ENCODE results near the gene PSKH1.
"Not testable (repeated sequence)": the region's sequence is repeated elsewhere in the genome, so short reads cannot be mapped to it uniquely, and the experiment has no call there.

The PSKH1 gene

GRCh38 chr16:67892375-67892774, 679 bp upstream of the PSKH1 start:
- peaks cover 36% of the 10 kb centered on the region for H3K4me1 Mint-ChIP-seq (ENCODE audit: low read depth)
- peak overlapping the region; percentile 69 for H3K27ac Mint-ChIP-seq
- H3K4me3 Mint-ChIP-seq = peak overlapping the region; percentile 87
- peaks cover 3% of the 10 kb centered on the region for H3K36me3 Mint-ChIP-seq
- no peaks in the 10 kb centered on the region for H3K9me3 Mint-ChIP-seq (ENCODE audit: low read depth)
- H3K27me3 Mint-ChIP-seq = no peaks in the 10 kb centered on the region

GRCh38 chr16:67893743-67894399, 817 bp downstream of the PSKH1 start:
- H3K27me3 Mint-ChIP-seq = no peaks in the 10 kb centered on the region
- peak overlapping the region; percentile 93 for H3K27ac Mint-ChIP-seq
- no peaks in the 10 kb centered on the region for H3K9me3 Mint-ChIP-seq (ENCODE audit: low read depth)
- H3K36me3 Mint-ChIP-seq = peaks cover 3% of the 10 kb centered on the region
- H3K4me1 Mint-ChIP-seq (ENCODE audit: low read depth) = peaks cover 41% of the 10 kb centered on the region
- peak overlapping the region; percentile 97 for H3K4me3 Mint-ChIP-seq

- H3K9me3 Mint-ChIP-seq (ENCODE audit: low read depth) = no peaks in the 10 kb centered on the region
- H3K27ac Mint-ChIP-seq = no peak overlapping the region
- H3K4me1 Mint-ChIP-seq (ENCODE audit: low read depth) = peaks cover 50% of the 10 kb centered on the region
Observed at GRCh38 chr16:67897231-67897630, 4.2 kb downstream of the PSKH1 start.

GRCh38 chr16:67901734-67902133, 8.7 kb downstream of the PSKH1 start:
- Mint-ChIP-seq H3K27ac (no peak overlapping the region), H3K4me1 (ENCODE audit: low read depth) (peaks cover 20% of the 10 kb centered on the region), H3K4me3 (no peak overlapping the region), H3K9me3 (ENCODE audit: low read depth) (no peaks in the 10 kb centered on the region), H3K36me3 (peaks cover 3% of the 10 kb centered on the region), H3K27me3 (no peaks in the 10 kb centered on the region)

More at GRCh38 chr16:67897231-67897630, 4.2 kb downstream of the PSKH1 start:
- Mint-ChIP-seq H3K36me3 (peaks cover 3% of the 10 kb centered on the region), H3K4me3 (no peak overlapping the region), H3K27me3 (no peaks in the 10 kb centered on the region)

- no peak overlapping the region for H3K4me3 Mint-ChIP-seq
- no peaks in the 10 kb centered on the region for H3K36me3 Mint-ChIP-seq
- no peaks in the 10 kb centered on the region for H3K27me3 Mint-ChIP-seq
- H3K9me3 Mint-ChIP-seq (ENCODE audit: low read depth) = no peaks in the 10 kb centered on the region
- H3K27ac Mint-ChIP-seq = no peak overlapping the region
- H3K4me1 Mint-ChIP-seq (ENCODE audit: low read depth) = peaks cover 11% of the 10 kb centered on the region
Observed at GRCh38 chr16:67902831-67903230, 9.8 kb downstream of the PSKH1 start.

DNA sequence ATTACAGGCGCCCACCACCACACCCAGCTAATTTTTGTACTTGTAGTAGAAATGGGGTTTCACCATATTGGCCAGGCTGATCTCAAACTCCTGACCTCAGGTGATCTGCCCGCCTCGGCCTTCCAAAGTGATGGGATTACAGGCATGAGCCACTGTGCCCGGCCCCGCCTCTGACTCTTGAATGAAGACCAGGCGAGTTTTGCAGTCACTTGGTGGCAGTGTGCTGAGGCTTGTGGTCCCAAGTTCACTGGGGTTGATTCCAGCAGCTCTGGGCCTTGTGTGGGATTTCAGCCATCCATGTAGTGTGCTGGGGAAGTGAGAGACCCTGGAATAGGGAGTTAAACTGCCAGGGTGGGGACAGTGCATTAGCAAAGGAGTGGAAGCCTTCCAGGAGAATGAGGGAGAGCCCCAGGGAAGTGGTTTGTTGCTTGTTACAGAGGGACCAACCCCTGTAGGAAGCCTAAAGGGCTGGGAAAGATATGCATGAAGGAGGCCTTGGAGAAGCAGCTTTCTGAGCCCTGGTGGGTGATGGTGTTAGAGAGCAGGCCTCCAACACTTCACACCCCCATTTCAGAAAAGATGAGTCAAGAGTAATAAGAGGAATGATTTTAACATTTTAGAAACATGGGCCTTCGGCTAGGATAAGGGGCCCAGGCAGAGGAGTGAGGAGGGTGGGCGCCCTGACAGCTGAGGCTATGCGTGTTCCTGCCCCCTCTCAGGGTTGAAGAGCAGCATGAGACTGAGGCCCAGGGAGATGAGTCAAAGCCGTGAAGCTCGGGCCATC, 14.5 kb downstream of the PSKH1 start:
- Mint-ChIP-seq H3K36me3 (peaks cover 3% of the 10 kb centered on the region), H3K27ac (peak overlapping the region; percentile 35), H3K9me3 (ENCODE audit: low read depth) (no peaks in the 10 kb centered on the region), H3K4me1 (ENCODE audit: low read depth) (peaks cover 8% of the 10 kb centered on the region), H3K4me3 (no peak overlapping the region), H3K27me3 (no peaks in the 10 kb centered on the region)

DNA sequence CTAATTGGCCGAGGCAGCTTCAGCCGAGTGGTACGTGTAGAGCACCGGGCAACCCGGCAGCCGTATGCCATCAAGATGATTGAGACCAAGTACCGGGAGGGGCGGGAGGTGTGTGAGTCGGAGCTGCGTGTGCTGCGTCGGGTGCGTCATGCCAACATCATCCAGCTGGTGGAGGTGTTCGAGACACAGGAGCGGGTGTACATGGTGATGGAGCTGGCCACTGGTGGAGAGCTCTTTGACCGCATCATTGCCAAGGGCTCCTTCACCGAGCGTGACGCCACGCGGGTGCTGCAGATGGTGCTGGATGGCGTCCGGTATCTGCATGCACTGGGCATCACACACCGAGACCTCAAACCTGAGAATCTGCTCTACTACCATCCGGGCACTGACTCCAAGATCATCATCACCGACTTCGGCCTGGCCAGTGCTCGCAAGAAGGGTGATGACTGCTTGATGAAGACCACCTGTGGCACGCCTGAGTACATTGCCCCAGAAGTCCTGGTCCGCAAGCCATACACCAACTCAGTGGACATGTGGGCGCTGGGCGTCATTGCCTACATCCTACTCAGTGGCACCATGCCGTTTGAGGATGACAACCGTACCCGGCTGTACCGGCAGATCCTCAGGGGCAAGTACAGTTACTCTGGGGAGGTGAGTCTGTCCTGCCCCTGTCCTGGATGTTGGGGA, 16.1 kb downstream of the PSKH1 start:
- H3K27ac Mint-ChIP-seq = peak overlapping the region; percentile 65
- H3K36me3 Mint-ChIP-seq = peaks cover 5% of the 10 kb centered on the region
- peaks cover 12% of the 10 kb centered on the region for H3K4me1 Mint-ChIP-seq (ENCODE audit: low read depth)
- no peak overlapping the region for H3K4me3 Mint-ChIP-seq
- H3K27me3 Mint-ChIP-seq = no peaks in the 10 kb centered on the region
- H3K9me3 Mint-ChIP-seq (ENCODE audit: low read depth) = no peaks in the 10 kb centered on the region

DNA sequence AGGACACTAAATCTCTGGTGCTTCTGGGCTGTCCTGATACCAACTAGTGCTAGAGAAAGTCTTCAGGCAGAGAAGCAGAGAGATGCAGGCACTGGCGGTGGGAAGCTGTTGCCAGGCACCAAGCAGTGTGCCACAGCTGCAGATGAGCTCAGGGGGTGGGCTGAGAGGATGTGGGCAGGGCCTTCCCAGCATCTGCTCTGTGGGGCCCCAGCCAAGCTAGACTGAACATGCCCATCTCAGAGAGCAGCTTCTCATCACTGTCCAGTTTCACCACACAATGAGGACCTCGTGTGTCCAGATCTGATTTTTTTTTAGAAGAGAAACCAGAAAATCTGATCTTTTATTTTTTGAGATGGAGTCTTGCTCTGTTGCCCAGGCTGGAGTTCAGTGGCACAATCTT, 17.1 kb downstream of the PSKH1 start:
- Mint-ChIP-seq H3K27me3 (no peaks in the 10 kb centered on the region), H3K4me1 (ENCODE audit: low read depth) (peaks cover 16% of the 10 kb centered on the region), H3K27ac (no peak overlapping the region), H3K36me3 (peaks cover 9% of the 10 kb centered on the region), H3K9me3 (ENCODE audit: low read depth) (no peaks in the 10 kb centered on the region), H3K4me3 (no peak overlapping the region)

- Mint-ChIP-seq H3K4me1 (ENCODE audit: low read depth) (peaks cover 35% of the 10 kb centered on the region), H3K27ac (no peak overlapping the region), H3K27me3 (no peaks in the 10 kb centered on the region), H3K4me3 (no peak overlapping the region), H3K9me3 (ENCODE audit: low read depth) (no peaks in the 10 kb centered on the region), H3K36me3 (peaks cover 11% of the 10 kb centered on the region)
Observed at GRCh38 chr16:67914758-67915495, 21.9 kb downstream of the PSKH1 start.

- H3K27ac Mint-ChIP-seq; H3K4me3 Mint-ChIP-seq; H3K9me3 Mint-ChIP-seq (ENCODE audit: low read depth); H3K27me3 Mint-ChIP-seq: not testable (repeated sequence)
- Mint-ChIP-seq H3K4me1 (ENCODE audit: low read depth) (peaks cover 32% of the 10 kb centered on the region), H3K36me3 (peaks cover 11% of the 10 kb centered on the region)
Observed at GRCh38 chr16:67915496-67915769, 22.4 kb downstream of the PSKH1 start.

DNA sequence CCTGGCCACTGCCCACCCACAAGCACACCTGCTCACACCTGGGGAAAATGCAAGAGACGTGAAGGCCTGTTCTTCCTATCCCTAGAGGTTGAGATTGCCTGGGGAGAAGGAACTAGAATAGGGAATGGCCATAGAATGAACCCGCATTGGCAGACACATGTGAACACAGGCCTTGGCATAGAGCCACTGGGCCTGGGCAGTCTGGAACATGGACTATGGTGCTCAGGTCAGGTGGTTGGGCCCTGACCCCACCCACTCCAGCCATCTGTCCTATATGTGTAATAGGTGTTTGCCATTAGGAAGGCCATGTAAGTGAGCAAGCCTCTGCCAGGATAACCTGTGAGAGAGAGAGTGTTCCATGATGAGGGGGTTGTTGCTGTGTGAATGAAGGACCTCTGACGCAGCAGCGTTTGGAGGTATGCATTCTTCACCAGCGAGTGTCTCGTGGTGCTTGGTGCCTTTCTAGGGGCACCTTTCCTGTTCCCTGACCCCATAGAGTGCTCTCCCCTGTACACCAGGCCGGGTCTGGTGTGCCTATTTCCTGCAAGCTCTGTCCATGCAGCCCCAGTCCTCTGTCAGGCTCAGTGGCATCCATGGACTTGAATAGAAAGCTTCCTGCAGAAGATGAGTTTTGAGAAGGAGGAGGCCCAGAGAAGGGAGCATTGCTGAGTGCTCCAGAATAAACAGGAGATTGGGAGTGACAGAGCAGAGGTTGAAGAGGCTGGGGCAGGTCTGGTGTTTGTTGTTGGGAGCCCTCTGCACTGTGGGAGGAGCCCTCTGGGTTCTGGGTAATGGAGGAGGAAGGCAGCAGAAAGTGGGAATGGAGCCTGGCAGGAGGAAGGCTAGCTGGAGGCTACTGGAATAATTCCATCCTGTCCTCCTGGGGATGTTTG, 23.0 kb downstream of the PSKH1 start:
- Mint-ChIP-seq H3K4me1 (ENCODE audit: low read depth) (peaks cover 34% of the 10 kb centered on the region), H3K27ac (peak overlapping the region; percentile 64), H3K27me3 (no peaks in the 10 kb centered on the region), H3K36me3 (peaks cover 11% of the 10 kb centered on the region), H3K4me3 (no peak overlapping the region), H3K9me3 (ENCODE audit: low read depth) (no peaks in the 10 kb centered on the region)

GRCh38 chr16:67917140-67917851, 24.2 kb downstream of the PSKH1 start:
- peak overlapping the region; percentile 79 for H3K27ac Mint-ChIP-seq
- H3K4me3 Mint-ChIP-seq = no peak overlapping the region
- no peaks in the 10 kb centered on the region for H3K9me3 Mint-ChIP-seq (ENCODE audit: low read depth)
- H3K27me3 Mint-ChIP-seq = no peaks in the 10 kb centered on the region
- H3K36me3 Mint-ChIP-seq = peaks cover 11% of the 10 kb centered on the region
- peaks cover 41% of the 10 kb centered on the region for H3K4me1 Mint-ChIP-seq (ENCODE audit: low read depth)

DNA sequence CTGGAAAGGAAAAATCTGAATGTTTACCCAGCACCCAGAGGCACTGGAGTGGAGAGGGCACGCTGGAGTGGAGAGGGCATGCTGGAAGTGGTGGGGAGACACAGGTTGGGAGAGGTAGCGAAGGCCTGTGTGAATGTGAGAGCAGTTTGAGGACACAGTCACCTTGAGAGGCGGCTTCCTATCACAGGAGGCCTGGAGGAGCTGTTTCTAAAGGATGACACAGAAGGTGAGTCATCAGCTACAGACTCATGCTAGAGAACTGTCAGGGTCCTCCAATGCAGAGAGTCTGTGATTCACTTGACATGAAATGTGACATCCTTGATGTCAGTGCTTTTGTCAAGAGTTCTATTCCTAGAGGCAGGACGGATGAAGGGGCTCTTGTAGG, 24.8 kb downstream of the PSKH1 start:
- H3K27ac Mint-ChIP-seq = peak overlapping the region; percentile 79

More for the DNA sequence above, 24.8 kb downstream of the PSKH1 start:
- Mint-ChIP-seq H3K9me3 (ENCODE audit: low read depth) (no peaks in the 10 kb centered on the region), H3K4me1 (ENCODE audit: low read depth) (peaks cover 42% of the 10 kb centered on the region), H3K27me3 (no peaks in the 10 kb centered on the region), H3K36me3 (peaks cover 11% of the 10 kb centered on the region), H3K4me3 (no peak overlapping the region)

All from activated naive CD8-positive, alpha-beta T cell (primary cell).